GM12865 (cell line): ENCODE measurements around the gene CPS1.

Source experiments
- DNase-seq: peaks from one replicate; pipeline ENCODE4 v3.0.0; 2010; ENCODE audit warnings: low read depth
- H3K4me3 ChIP-seq: 2 replicates; pipeline ENCODE4 v1.5.1; 2011; ENCODE audit warnings: mild to moderate bottlenecking, low read depth, low read length, control low read depth
- CTCF ChIP-seq: IDR thresholded peaks from 2 replicates; pipeline ENCODE4 v1.5.1; 2011; ENCODE audit warnings: low read length, control low read depth, low read depth, inconsistent platforms; ENCODE audit not compliant: insufficient read depth; ENCODE audit errors: missing control alignments

CPS1 gene

GRCh38 chr2:210642333-210642732 lies 85.9 kb downstream of the CPS1 start:
- H3K4me3 ChIP-seq = no peak overlapping the region
- no peak for TF ChIP-seq CTCF
- no peak for DNase-seq

- H3K4me3 ChIP-seq = no peak overlapping the region
- DNase-seq = no peak
- no peak for TF ChIP-seq CTCF
Measured at GRCh38 chr2:210647151-210647550, 90.8 kb downstream of the CPS1 start.

GRCh38 chr2:210654091-210654490 lies 97.7 kb downstream of the CPS1 start:
- DNase-seq = no peak
- TF ChIP-seq CTCF = no peak
- no peak overlapping the region for H3K4me3 ChIP-seq

GRCh38 chr2:210655229-210655975 lies 99.0 kb downstream of the CPS1 start:
- no peak for DNase-seq
- TF ChIP-seq CTCF = no peak
- H3K4me3 ChIP-seq = no peak overlapping the region

- TF ChIP-seq CTCF = no peak
- no peak overlapping the region for H3K4me3 ChIP-seq
- no peak for DNase-seq
Measured at GRCh38 chr2:210657874-210658273, 101.5 kb downstream of the CPS1 start.

- DNase-seq = no peak
- TF ChIP-seq CTCF = no peak
- H3K4me3 ChIP-seq = no peak overlapping the region
Measured at GRCh38 chr2:210660751-210661150, 104.4 kb downstream of the CPS1 start.

GRCh38 chr2:210662560-210662959 lies 106.2 kb downstream of the CPS1 start:
- TF ChIP-seq CTCF = no peak
- no peak overlapping the region for H3K4me3 ChIP-seq
- DNase-seq = no peak
